ENCODE data around the gene MRI1.

DNA sequence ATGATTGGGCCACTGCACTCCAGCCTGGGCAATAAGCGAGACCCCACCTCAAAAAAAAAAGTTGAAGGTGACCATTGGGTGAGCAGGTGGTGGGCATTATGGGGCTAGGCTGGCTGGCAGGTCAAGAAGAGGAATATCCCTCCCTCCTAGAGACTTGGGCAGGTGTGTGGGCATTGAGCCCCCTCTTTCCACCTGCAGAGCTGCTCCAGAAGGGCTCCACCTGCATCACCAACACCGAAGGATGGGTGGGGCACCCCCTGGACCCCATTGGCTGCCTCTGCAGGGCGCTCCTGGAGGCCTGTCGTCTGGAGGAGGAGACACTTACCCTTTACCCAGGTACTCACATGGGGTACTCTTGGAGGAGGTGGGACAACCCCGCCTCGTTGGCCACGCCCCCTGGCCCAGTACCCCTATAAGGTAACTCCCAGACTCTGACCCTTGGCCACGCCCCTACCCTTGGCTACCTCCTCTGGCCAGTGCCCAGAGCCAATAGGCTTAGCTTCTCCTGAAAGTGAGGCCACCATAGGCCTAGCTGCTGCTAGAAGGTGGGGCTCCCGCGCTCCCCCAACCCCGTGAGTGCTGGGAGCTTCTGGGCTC, 52.8 kb downstream of the MRI1 start:
- TF ChIP-seq POLR2A (IDR thresholded peaks at IDR 0.05) (no peak), POLR2AphosphoS5 (IDR thresholded peaks at IDR 0.05) (no peak), EP300 (IDR thresholded peaks at IDR 0.05; ENCODE audit: low read depth) (no peak)

All from transverse colon (tissue), 3 donors.